T1000 (cell line): ENCODE measurements around the gene TFCP2L1.

Experiments used
- DNase-seq: peaks from one replicate; lab custom pipeline; 2025; ENCODE audit warnings: mixed read lengths; lab: John Stamatoyannopoulos, UW

The TFCP2L1 gene

DNA sequence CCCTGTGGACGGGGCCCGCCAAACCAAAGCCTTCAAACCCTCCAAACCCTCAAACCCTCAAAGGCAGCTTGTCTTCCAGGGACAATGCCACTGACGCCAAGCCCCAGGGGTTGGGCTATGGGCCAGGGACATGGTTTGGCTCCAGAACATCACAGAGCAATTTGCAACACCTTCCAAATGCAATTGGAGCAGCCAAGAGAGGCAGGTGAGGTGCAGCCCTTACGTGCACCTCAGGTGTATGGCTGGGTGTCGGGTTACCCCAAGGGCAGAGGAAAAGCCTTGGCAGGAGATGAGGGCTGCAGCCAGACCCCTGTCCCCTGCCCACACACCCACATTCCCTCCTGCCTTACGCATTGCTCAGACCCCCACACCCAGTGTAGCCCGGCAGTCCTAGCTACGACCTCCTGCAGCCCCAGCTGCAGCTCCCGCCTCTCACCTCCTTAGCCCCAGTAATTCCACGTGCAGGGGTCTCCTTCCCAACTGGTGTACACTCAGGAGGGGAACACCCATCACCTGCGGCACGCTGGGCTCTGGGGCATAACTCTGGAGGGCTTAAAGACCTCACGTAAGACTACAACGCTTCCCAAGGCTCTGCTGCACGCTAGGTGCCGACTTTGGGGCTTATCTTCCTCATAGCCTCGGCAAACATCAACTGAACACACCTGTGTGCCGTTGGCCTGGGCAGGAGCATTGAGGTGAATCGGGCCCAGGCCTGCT lies 88.7 kb downstream of the TFCP2L1 start:
- DNase-seq = no peak

DNA sequence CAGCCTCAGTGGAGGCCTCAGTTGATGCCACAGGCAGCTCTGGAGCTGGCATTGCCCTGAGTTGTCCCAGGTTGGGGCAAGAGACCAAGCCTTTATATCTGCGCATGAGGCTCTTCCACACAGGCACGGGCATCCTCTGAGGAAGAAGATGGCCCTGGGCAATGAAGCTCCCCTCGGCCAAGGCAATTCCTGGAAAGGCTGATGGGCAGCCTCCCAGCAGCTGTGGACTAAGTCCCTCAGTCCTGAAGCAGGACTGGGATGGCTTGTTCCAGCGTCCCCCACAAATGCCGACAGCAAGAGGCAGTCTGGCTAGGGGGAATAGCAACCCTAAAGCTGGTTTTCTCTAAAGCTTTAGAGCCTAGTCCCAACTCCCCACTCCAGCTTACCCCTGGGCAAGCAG lies 90.0 kb downstream of the TFCP2L1 start:
- no peak for DNase-seq

DNA sequence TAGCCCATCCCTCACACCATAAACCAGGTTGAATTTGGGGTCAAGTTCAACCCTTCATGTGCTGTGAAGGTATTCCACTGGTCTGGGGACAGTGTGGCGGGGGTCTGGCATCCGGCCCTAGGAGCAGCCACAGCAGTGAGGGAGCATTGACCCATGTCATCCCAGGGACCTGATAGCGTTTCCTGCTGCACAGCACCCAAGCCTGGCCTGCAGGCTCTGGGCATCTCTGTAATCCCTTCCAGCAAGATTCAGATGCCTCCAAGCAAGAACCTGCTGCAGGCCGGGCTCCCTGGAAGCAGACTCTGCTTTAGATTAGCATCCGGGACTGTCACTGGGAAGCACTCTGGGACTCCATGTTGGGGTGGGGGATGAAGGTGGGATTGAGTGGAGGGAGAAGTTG lies 90.4 kb downstream of the TFCP2L1 start:
- DNase-seq = no peak

DNA sequence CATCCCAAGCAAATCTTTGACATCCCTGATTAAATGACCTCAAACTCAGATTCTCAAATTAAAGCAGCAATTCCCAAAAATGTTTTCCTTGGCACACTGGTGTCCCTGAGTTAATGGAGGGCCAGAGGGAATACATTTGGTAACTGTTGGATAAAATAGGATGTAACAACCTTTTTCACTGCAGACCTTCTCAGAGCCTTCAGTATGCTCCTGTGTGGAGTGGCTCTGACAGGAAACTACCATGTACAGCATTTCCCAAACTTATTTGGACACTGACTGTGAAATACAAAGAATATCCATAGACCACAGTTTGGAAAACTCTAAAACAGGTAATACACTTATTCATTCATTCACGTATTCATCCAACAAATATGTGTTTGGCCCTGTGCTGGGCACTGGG lies 91.8 kb downstream of the TFCP2L1 start:
- DNase-seq = no peak

DNA sequence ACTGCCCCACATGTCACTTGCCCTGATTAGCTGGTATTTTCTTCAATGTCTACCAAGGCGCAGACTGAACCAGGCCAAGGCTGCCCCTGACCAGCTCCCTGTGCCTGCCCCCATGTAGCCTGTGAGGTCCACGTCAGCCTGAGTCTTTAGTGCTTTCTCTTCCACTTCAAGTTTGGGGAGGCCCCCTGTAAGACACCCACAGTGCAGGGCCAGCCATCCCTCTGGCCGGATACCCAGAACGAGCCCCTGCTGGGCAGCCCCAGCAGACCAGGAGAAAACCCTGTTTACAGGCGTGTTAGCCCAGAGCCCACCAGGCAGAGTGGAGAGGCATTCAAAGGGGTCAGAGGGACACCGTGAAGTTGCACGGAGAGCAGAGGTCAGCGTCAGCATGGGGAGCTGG lies 92.4 kb downstream of the TFCP2L1 start:
- no peak for DNase-seq

DNA sequence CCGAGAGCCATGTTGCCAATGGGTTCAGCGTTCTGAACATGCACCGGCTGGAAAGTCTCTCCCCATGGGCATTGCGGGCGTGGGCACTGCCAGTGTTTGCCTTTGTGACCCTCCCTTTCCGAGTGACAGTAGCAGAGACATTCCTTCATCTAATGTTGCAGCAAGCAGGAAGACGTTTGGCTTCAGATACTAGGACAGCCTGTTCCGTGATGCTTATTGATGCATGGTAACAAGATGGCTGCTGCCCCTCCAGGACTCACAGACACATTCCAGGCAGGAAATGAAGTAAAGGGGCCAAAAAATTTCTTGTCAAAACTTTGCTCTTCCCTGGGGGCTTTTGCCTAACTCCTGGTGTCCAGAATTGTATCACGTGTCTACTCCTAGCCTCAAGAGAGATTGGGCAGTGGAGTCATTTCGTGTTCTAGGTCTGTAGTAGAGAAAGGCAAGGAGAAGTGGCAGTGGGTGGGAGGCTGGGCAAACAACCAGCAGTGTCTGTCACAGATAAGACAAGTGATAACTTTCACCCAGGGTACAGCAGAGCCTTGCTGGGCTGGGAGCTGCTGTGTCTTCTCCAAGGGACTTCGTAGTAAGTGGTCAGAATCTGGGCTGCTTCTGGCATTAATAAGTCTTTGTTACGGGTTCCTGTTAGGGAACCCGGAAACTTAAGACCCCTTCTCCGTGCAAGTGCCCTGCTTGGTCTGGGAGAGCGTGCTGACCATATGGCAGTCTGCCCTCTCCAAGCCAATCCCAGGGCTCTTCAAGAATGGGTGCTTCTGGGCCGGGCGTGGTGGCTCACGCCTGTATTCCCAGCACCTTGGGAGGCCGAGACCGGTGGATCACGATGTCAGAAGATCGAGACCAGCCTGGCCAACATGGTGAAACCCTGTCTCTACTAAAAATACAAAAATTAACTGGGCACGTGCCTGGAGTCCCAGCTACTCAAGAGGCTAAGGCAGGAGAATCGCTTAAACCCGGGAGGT lies 93.5 kb downstream of the TFCP2L1 start:
- no peak for DNase-seq

DNA sequence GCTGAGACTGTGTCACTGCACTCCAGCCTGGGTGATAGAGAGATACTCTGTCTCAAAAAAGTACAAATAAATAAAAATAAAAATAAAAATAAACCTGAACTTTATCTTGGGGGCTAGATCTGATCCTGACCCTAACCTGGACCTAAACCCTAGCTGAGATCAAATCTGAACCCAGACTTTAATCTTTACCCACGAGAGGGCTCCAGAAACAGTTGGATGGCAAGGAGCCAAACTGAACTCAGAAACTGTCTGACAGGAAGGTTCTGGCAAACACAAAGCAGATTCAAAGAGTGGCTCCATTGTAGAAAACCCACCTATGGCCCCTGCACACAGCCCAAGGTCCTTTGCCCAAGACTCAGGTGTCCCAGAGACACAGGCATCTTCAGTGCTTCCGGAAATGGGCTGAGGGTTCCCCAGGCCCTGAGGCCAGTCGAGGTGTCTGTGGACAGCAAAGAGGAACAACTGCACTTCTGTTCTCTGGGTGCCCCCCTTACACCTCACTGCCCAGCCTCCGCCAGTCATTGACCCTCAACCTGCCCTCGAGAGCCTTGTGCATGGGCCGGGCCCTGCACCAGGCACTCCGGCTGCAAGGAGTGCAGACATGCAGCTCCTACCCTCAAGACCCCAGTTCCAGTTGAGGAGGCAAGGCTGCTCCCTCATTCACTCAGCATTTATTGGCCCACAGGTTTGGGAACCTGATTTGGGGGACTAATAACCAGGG lies 95.2 kb downstream of the TFCP2L1 start:
- DNase-seq = no peak

DNA sequence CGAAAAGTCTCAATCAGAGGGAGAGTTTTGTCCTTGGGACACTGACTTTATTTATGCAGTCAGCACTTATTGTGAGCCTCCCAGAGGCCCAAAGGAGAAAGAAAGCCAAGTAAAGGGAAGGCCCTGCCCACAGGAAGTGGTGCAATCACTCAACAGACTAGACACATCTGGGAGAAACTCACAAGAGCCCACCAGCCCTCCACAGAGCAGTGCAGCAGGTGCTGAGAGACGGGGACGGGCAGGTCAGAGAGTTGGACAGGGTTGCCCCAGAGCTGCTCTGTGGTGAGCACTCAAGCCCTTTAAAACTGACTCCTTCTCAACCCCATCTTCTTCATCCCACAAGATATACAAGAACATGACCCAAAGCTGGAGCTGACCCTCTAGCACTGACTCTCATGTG lies 96.0 kb downstream of the TFCP2L1 start:
- DNase-seq = no peak

DNA sequence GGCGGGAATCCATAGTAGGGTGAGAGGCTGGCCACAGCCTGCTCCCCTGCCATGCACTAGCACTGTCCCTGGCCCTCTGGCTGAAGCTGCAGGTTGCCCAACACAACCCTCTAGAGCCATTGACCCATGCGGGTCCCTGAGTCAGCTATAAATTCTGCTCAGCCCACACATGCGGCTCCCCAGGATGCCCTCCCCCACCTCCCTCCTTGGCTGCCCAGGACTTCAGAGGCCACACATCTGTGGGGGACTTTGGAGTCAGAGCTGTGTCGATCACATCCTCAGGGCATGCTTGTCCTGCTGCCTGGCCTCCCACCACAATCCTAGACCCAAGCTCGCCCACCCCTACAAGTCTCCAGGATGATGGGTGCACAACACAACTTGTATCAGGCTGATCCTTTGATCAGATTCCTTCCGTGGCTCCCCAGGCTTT lies 97.0 kb downstream of the TFCP2L1 start:
- no peak for DNase-seq

DNA sequence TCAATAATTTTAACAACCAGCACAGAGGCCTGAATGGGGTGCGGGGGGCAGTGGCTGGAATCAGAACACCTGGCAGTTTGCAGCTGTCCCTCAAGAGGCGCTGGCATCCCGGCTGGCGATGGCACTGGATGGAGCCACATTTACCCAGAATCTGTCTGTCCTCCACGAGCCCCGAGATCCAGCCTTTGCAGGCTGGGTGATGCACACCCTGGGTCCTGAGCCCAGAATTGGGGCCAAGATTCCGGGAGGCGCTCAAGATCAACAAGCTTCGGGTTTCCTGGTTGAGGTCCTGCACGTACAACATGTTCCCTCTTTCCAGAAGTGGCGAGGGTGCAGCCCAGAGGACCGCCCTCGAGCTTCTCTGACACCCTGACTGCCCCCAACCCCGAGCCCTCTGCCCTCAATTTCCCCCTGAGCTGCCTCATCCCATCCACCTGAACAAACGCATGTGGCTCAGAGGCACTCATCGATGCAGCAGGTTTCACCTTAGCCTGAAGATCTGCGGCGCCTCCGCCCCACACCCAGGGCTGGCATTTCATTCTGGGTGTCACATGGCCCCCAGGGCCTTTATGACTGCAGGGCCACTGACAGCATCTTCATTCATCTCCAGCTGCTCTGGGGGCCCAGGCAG lies 97.5 kb downstream of the TFCP2L1 start:
- DNase-seq = no peak

DNA sequence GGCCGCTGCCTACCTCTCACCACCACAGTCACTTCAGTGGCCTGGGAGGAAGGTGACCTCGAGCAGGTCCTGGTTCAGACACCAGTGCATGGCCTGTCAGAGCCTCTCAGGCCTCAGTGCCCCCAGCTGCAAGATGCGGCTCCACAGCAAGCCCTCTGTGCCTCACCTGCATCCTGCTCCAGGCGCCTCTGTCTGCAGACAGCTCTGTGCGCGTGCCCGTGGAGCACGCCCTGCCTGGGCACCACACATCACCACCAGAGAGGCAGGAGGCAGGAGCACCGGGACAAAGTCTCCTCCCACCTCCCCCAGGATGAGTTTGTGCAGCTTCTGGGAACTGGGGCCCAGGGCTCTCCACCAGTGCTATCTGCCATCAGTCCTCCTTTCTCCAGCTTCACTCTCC lies 98.7 kb downstream of the TFCP2L1 start:
- DNase-seq = no peak

DNA sequence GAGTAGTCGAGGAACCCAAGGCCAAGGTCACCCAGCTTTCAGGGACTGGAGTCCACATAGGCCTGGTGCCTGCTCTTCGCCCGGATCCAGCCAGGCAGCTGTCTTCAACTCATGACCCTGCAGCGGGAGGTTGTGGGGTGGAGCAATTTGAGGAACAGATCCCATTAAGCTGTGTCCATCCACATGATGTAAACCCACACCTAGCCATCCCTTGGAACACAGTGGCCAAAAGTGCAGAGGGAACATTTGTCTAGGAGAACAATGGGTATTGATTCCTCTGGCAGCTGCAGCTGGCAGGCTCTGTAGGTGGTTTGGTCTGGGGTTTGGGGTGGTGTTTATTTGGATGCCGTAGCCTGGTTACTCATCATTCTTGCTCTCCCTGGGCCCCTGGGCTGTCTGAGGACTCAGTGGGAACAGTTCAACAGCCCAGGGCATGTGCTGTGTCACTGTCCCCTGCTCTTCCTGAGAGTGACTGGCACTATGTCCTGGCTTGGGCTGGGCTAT lies 99.4 kb downstream of the TFCP2L1 start:
- DNase-seq = no peak

DNA sequence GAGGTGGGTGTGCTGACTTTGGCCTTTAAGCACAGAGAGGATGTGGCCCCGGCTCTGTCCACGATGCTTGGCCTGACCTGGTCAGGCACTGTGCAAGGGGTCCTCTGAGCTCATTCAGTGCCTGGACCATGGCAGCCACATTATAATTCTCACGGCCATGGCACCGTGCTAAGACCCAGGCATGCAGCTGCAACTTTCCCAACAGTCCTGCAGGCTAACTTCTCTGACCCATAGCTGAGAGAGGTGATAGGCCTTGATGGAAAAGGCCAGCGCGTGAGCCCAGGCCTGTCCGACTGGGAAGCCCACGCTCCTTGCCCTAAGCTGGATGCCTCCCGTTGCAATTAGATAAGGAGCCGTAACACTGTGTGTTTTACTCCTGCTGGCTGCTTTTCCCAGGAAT lies 99.9 kb downstream of the TFCP2L1 start:
- DNase-seq = no peak

DNA sequence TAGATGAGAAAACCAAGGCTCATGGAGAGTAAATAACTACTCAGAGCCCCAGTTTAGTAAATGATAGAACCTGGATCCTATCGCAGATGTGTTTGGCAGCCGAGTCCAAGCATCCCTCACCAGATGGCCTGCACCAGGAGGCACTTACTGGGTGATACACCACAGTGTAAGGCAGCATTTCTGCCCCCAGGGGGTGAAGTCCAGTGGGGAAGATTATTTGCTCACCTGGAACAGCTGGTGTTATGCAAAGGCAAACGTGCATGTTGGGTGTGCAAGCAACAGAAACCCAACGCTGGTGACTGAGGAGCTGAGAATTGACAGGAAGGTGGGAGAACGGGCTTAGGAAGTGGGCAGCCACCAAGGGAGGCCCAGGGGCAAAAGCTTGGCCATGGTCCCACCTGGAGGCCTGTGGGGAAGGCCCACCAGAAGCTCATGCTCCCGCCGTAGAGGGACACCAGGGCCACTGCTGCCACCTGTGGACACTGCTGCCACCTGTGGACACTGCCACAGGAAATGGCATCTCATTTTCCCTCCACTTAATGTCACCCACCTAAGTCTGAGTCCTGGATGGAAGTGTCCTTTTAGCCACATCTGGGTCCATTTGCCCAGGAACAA lies 100.6 kb downstream of the TFCP2L1 start:
- DNase-seq = no peak

DNA sequence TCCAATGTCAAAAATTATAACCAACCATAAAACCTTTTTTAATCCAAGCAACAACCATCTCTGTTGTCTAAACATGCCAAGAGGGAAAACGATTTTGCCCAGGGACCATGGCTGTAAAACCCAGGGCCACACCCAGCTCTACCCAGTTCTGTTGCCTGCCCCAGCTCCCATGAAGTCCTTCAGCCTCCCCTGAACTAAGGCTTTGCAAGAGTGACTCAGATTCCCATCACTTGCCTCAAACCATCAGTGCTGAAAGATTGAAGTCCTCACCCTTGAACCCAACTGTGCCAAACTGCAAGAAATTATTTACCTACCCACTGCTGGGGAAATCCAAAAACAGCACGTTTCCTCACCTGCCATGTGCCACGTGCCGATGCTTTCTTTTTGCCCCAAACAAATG lies 102.5 kb downstream of the TFCP2L1 start:
- no peak for DNase-seq

DNA sequence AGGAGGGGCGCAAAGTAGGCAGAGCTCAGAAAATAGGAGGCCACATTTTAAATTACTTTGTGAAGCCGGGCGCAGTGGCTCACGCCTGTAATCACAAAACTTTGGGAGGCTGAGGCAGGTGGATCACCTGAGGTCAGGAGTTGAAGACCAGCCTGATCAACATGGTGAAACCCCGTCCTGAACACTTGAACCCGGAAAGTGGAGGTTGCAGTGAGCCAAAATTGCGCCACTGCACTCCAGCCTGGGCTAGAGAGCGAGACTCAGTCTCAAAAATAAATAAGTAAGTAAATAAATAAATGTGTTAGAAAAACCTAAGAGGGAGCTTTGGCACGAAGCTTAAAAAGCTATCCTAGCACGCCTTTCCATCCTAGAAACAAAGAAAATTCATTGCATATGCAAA lies 105.5 kb downstream of the TFCP2L1 start:
- DNase-seq = no peak

DNA sequence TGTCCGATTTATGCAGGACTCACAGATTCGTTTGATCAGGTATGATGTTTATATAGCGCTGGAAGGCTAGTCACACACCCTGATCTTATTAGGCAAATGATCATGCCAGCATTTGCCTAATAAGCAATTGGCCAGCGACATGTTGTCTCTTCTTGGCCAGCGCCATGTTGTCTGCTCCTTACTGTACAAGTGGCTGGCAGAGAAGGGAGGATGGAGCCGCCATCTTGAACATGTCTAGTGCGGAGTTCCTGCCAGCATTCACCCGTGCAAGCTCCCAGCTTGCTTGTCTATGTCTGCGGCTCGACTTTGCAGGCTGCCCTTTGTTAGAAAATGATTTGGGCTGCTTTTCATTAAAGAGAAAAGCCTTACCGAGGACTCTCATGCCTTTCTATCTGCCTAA lies 106.3 kb downstream of the TFCP2L1 start:
- no peak for DNase-seq

DNA sequence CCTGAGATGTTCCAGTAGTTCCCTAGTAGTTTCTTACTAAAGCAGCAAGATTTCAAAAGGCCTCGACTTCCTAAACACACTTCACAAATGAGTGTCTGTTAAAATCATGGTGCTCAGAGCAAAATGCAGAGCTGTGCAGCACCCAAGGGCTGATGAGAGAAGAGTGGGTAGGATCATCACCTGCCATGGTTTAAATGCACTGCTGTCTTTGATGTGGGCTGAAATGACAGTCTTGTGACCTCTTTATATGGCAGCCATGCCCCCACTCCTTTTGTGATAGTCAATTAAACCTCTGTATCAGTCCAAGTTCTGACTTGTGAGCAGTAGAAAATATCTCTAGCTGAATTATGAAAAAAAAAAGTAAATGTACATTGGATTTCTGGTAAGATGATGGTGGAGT lies 107.1 kb downstream of the TFCP2L1 start:
- DNase-seq = no peak

DNA sequence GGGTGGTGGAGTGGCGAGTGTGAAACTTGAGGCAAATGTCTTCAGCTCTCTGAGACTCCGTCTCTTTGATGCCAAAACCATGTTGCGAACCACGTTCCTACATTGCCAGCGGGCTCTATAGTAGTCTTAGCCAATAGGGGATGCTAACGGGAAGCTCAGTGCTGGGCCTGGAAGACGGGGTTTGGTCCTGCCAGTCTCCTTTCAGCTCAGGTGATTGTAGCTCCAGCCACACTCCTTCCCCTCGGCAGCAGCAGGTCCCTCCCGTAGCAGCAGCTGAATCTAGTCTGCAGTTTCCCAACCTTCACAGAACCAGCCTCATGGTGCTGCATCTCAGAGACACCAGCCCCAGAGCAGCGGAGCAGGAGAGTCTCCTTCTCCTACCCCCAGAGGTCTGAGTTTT lies 109.7 kb downstream of the TFCP2L1 start:
- DNase-seq = no peak

DNA sequence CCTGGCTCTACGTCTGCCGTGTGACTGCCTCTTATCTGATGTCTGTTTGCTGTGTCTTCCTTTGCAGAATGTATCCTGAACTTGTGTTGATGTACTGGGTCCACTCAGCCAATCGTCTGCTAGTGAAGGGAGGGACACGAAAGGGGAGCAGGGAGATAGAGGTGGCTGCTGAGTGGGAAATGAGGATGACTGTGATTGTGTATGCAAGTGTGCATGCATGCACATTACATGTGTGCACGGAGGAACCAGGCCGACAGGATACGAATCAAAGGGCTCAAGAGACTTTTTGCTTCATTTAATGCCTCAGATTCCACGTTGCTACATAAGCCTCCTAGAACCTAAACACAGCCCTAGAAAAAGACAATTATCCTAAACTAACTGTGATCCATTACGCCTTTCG lies 111.2 kb downstream of the TFCP2L1 start:
- DNase-seq = no peak

DNA sequence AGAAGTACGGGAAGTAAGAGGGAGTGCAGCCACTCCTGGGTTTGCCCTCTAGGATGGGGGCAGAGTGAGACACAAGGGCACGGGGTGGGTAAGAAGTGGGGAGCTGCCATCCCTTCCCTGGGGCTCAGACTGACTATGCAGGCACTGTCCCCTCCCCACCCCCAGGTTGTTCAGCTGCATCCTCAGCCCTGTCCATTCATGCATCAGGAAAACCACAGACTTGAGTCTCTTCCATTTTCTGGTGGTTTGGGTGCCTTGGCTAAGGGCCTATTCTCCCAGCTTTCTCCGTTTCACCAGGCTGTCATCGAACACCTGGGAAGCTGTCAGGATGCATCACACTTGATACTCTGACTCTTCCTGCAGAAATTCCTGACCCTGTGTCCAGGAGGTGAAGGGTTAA lies 111.9 kb downstream of the TFCP2L1 start:
- no peak for DNase-seq

DNA sequence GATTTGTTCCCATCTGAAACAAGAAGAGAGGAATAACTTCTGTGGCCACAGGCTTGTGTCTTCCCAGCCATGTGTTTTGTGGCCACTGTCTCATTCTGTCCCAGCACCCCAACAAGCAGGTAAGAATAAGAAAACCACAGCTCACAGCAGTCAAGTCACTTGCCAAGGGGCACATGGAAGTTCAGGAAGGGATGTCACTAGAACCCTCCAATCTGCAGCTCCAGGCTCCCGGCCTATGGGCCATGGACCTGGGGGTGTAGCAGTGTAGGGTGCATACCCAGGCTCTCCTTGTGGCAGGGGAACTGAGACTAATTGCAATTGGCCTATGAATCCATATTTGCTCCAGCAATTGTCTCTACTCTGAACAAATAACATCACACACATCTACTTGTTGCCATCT lies 112.5 kb downstream of the TFCP2L1 start:
- no peak for DNase-seq
